Loucy (cell line): ENCODE results near the gene TMEM35A.

Experiments used
- H2AFZ ChIP-seq: fragments of 200-600 bp; sonication (generic); 2 replicates; pipeline ENCODE4 v1.6.0; 2016; ENCODE audit warnings: antibody characterized with exemption, mild to moderate bottlenecking, low read length, moderate library complexity
- H3F3A ChIP-seq: fragments of 200-600 bp; 2 replicates; pipeline ENCODE4 v1.6.0; 2016; ENCODE audit warnings: antibody characterized with exemption, low read depth, mild to moderate bottlenecking
- H3K27me3 ChIP-seq: fragments of 200-600 bp; sonication (generic); 2 replicates; pipeline ENCODE4 v1.6.1; 2014; ENCODE audit warnings: low read length, mild to moderate bottlenecking; ENCODE audit not compliant: insufficient read depth, poor library complexity, severe bottlenecking
- H3K36me3 ChIP-seq: fragments of 200-600 bp; sonication (generic); 2 replicates; pipeline ENCODE4 v1.6.1; 2016; ENCODE audit warnings: low read length; ENCODE audit not compliant: insufficient read depth
- H3K4me1 ChIP-seq: fragments of 200-600 bp; sonication (generic); 2 replicates; pipeline ENCODE4 v1.5.1; 2014; ENCODE audit warnings: low read length, mild to moderate bottlenecking; ENCODE audit not compliant: insufficient read depth, poor library complexity, severe bottlenecking
- H3K4me2 ChIP-seq: fragments of 200-600 bp; sonication (generic); 2 replicates; pipeline ENCODE4 v1.6.0; 2014; ENCODE audit warnings: antibody characterized with exemption, low read length, low read depth, mild to moderate bottlenecking; ENCODE audit not compliant: poor library complexity, severe bottlenecking
- H3K4me3 ChIP-seq: fragments of 200-600 bp; sonication (generic); 2 replicates; pipeline ENCODE4 v1.5.1; 2014; ENCODE audit warnings: low read length, mild to moderate bottlenecking, mixed read lengths; ENCODE audit not compliant: poor library complexity, severe bottlenecking
- H3K79me2 ChIP-seq: fragments of 200-600 bp; sonication (generic); 2 replicates; pipeline ENCODE4 v1.6.1; 2014; ENCODE audit warnings: low read length; ENCODE audit not compliant: insufficient read depth
- H3K9ac ChIP-seq: fragments of 200-600 bp; sonication (generic); 2 replicates; pipeline ENCODE4 v1.6.0; 2014; ENCODE audit warnings: mild to moderate bottlenecking, low read depth, low read length, moderate library complexity; ENCODE audit not compliant: poor library complexity, severe bottlenecking
- H3K9me2 ChIP-seq: fragments of 200-600 bp; sonication (generic); replicated peaks from 2 replicates; pipeline ENCODE4 v1.6.1; 2016; ENCODE audit warnings: low read depth, low read length, mixed read lengths
- H3K9me3 ChIP-seq: fragments of 200-600 bp; sonication (generic); 2 replicates; pipeline ENCODE4 v1.6.1; 2014; ENCODE audit warnings: mild to moderate bottlenecking, antibody characterized with exemption, low read length, low read depth; ENCODE audit not compliant: insufficient read depth
- H4K20me1 ChIP-seq: fragments of 200-600 bp; sonication (generic); 2 replicates; pipeline ENCODE4 v1.6.0; 2014; ENCODE audit warnings: antibody characterized with exemption, low read length, mild to moderate bottlenecking; ENCODE audit not compliant: insufficient read depth, poor library complexity, severe bottlenecking
- EZH2phosphoT487 ChIP-seq: fragments of 200-600 bp; IDR thresholded peaks from 2 replicates; pipeline ENCODE4 v1.6.1; 2018; ENCODE audit warnings: antibody characterized with exemption, mild to moderate bottlenecking, moderate library complexity, borderline replicate concordance
- TF ChIP-seq, protein P1 (sequence below): fragments of 200-600 bp; sonication (generic); conservative IDR thresholded peaks from 2 replicates; pipeline ENCODE4 v1.5.1; 2014; ENCODE audit warnings: mild to moderate bottlenecking, antibody characterized with exemption, low read length

Gene TMEM35A, protein sequence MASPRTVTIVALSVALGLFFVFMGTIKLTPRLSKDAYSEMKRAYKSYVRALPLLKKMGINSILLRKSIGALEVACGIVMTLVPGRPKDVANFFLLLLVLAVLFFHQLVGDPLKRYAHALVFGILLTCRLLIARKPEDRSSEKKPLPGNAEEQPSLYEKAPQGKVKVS

DNA sequence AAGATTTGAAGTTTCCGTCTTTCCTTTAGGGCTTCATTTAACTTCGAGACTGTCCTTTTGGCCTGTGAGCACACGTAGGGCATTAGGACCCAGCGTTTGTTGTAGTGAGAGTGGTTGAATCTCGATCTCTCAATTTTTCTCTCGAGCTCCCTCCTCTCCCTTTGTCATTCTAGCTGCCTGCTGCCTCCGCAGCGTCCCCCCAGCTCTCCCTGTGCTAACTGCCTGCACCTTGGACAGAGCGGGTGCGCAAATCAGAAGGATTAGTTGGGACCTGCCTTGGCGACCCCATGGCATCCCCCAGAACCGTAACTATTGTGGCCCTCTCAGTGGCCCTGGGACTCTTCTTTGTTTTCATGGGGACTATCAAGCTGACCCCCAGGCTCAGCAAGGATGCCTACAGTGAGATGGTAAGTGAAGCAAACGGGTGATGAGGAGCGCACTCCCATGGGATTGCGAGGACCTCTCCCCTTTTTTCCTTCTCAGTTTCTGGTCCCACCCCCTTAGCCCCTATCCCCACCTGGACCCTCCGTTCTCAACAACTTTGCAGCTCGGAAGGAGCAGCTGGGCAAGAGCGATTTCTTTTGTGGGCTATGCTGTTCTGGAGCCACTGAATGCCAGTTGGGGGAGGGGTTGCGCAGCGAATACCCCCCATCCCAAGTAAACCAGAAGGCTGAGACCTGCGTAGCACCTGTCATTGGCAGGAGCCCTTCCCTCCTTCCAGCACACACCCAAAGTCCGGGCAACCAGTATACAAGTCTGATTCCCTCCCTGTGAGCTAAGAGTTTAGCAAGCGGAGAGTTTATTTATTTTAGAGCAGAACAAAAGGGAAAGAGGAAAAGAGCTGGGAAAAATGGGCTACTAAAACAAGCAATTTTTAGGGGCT lies at the start of gene TMEM35A:
Gene TMEM35A, plus strand, starts transcription at position 164 of the 883 bp plus-strand sequence. Its CDS starts 124 bp downstream, at position 288.
- Histone ChIP-seq H3K27me3 (no peaks in the 10 kb centered on the region), H3K4me3 (peak within 1 kb of the TSS; percentile 38), H2AFZ (no peak within 1 kb of the TSS; the same call in 1 of the 2 replicates), H3K79me2 (no peaks in the 10 kb centered on the region), H3K4me1 (no peaks in the 10 kb centered on the region), H3F3A (no peaks in the 10 kb centered on the region), H3K4me2 (peak within 1 kb of the TSS; percentile 27), H3K36me3 (no peaks in the 10 kb centered on the region), H3K9me3 (no peaks in the 10 kb centered on the region), H3K9ac (no peak within 1 kb of the TSS), H3K9me2 (no peaks in the 10 kb centered on the region), H4K20me1 (no peaks in the 10 kb centered on the region)
- TF ChIP-seq, protein P1, sequence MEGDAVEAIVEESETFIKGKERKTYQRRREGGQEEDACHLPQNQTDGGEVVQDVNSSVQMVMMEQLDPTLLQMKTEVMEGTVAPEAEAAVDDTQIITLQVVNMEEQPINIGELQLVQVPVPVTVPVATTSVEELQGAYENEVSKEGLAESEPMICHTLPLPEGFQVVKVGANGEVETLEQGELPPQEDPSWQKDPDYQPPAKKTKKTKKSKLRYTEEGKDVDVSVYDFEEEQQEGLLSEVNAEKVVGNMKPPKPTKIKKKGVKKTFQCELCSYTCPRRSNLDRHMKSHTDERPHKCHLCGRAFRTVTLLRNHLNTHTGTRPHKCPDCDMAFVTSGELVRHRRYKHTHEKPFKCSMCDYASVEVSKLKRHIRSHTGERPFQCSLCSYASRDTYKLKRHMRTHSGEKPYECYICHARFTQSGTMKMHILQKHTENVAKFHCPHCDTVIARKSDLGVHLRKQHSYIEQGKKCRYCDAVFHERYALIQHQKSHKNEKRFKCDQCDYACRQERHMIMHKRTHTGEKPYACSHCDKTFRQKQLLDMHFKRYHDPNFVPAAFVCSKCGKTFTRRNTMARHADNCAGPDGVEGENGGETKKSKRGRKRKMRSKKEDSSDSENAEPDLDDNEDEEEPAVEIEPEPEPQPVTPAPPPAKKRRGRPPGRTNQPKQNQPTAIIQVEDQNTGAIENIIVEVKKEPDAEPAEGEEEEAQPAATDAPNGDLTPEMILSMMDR: no peak
- TF ChIP-seq EZH2phosphoT487: no peak

DNA sequence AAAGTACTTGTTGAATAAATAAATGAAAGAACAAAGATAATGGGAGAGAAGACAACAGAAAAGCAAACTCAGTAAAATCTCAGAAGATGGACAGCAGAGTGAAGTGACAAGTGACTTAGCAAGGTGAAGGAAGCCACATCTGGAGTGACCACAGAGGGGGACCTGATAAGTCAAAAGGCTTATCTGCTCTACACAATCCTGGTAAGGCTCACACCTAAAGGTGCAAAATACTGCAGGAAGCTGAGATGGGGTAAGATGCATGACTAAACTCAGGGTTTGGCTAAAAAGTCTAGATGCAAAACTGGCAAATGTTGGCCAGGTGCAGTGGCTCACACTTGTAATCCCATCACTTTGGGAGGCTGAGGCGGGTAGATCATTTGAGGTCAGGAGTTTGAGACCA lies 49.0 kb upstream of the TMEM35A start:
- Histone ChIP-seq H3K9me3 (no peaks in the 10 kb centered on the region), H3K4me3 (no peak overlapping the region), H3K9me2 (no peaks in the 10 kb centered on the region), H3K79me2 (no peaks in the 10 kb centered on the region), H2AFZ (no peak overlapping the region), H4K20me1 (no peaks in the 10 kb centered on the region), H3K27me3 (no peaks in the 10 kb centered on the region), H3K36me3 (0 out of 2 replicates have a peak, but pooled peaks cover 7% of the 10 kb centered on the region), H3F3A (no peaks in the 10 kb centered on the region), H3K9ac (no peak overlapping the region), H3K4me2 (no peak overlapping the region), H3K4me1 (no peaks in the 10 kb centered on the region)
- no peak for TF ChIP-seq EZH2phosphoT487
- TF ChIP-seq, protein P1: no peak

DNA sequence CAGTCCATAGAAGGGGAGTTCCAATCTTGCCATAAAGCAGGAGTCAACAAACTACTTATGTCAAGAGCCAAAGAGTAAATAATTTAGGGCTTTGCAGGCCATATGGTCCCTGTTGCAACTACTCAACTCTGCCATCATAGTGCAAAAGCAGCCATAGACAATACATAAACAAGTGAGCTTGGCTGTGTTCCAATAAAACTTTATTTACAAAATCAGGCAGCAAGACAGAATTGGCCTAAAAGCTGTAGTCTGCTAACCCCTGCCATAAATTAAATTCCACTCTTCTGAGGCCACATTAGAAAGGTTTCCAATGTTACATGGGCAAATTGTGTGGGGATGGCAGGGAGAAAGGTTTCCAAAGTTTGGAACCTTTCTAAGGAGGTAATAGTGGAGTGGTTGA lies 41.4 kb upstream of the TMEM35A start:
- no peak for TF ChIP-seq EZH2phosphoT487
- TF ChIP-seq, protein P1: no peak
- no peaks in the 10 kb centered on the region for H3K79me2 ChIP-seq
- H3K9me2 ChIP-seq: no peaks in the 10 kb centered on the region
- H3K27me3 ChIP-seq: no peaks in the 10 kb centered on the region
- no peak overlapping the region for H3K4me3 ChIP-seq
- no peak overlapping the region for H3K9ac ChIP-seq
- no peak overlapping the region for H3K4me2 ChIP-seq
- H3K9me3 ChIP-seq: no peaks in the 10 kb centered on the region
- H3K4me1 ChIP-seq: no peaks in the 10 kb centered on the region
- H4K20me1 ChIP-seq: no peaks in the 10 kb centered on the region
- H2AFZ ChIP-seq: no peak overlapping the region
- no peaks in the 10 kb centered on the region for H3F3A ChIP-seq
- H3K36me3 ChIP-seq: no peaks in the 10 kb centered on the region; the same call in 1 of the 2 replicates
